Cardiac fibroblast (primary cell): ENCODE data around the gene RC3H2.

Experiments
- DNase-seq, 2 donors: peaks; one replicate each; pipeline versions ENCODE4 v3.0.0 to v3.0.0-alpha.2; 2010; ENCODE audit warnings: low read depth in 2 of 2
- H3K4me3 ChIP-seq, 2 donors: replicated peaks in 1 of 2; 1 replicate in 1 of 2; 2 replicates in 1 of 2; pipeline ENCODE4 v1.5.1; 2011; ENCODE audit warnings: low read depth in 2 of 2, low read length in 2 of 2, mild to moderate bottlenecking in 2 of 2, moderate library complexity in 1 of 2
- TF ChIP-seq, protein P1 (sequence below): IDR thresholded peaks from one replicate; pipeline ENCODE4 v1.5.1; 2011; ENCODE audit warnings: low read depth, mild to moderate bottlenecking, low read length, inconsistent platforms

Gene RC3H2

DNA sequence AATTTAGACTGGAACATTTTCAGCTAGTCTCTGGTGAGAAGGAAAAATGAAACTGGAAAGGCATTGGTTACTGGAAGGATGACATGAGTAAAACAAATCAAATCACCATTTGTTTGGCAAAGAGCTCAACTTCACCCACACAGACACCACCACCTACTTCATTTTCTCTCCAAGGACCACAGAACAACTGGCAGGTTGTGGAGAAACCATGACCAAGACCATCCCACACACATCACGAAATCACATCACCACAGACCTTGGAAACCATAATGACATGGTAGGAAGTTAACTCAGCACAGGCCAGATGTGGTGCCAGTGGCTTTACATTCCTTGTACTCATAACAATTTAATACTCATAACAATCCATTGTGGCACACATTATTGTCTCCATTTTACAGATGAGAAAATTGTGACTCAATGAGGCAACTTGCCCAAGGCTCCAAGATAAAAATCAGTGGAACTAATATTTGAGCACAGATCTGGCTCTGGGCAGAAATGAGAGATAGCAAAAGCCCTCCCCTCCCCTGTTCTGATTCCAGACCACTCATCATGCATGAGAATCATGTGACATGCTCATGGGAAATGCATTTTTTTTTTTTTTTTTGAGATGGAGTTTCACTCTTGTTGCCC lies 97.8 kb downstream of the RC3H2 start:
- peak in 1 of 2 donors; percentile 12 for DNase-seq
- H3K4me3 ChIP-seq = no peak overlapping the region
- TF ChIP-seq, protein P1, sequence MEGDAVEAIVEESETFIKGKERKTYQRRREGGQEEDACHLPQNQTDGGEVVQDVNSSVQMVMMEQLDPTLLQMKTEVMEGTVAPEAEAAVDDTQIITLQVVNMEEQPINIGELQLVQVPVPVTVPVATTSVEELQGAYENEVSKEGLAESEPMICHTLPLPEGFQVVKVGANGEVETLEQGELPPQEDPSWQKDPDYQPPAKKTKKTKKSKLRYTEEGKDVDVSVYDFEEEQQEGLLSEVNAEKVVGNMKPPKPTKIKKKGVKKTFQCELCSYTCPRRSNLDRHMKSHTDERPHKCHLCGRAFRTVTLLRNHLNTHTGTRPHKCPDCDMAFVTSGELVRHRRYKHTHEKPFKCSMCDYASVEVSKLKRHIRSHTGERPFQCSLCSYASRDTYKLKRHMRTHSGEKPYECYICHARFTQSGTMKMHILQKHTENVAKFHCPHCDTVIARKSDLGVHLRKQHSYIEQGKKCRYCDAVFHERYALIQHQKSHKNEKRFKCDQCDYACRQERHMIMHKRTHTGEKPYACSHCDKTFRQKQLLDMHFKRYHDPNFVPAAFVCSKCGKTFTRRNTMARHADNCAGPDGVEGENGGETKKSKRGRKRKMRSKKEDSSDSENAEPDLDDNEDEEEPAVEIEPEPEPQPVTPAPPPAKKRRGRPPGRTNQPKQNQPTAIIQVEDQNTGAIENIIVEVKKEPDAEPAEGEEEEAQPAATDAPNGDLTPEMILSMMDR = no peak

GRCh38 chr9:122806661-122807060 lies 98.5 kb downstream of the RC3H2 start:
- TF ChIP-seq, protein P1 = no peak
- no peak for DNase-seq
- H3K4me3 ChIP-seq = no peak overlapping the region

DNA sequence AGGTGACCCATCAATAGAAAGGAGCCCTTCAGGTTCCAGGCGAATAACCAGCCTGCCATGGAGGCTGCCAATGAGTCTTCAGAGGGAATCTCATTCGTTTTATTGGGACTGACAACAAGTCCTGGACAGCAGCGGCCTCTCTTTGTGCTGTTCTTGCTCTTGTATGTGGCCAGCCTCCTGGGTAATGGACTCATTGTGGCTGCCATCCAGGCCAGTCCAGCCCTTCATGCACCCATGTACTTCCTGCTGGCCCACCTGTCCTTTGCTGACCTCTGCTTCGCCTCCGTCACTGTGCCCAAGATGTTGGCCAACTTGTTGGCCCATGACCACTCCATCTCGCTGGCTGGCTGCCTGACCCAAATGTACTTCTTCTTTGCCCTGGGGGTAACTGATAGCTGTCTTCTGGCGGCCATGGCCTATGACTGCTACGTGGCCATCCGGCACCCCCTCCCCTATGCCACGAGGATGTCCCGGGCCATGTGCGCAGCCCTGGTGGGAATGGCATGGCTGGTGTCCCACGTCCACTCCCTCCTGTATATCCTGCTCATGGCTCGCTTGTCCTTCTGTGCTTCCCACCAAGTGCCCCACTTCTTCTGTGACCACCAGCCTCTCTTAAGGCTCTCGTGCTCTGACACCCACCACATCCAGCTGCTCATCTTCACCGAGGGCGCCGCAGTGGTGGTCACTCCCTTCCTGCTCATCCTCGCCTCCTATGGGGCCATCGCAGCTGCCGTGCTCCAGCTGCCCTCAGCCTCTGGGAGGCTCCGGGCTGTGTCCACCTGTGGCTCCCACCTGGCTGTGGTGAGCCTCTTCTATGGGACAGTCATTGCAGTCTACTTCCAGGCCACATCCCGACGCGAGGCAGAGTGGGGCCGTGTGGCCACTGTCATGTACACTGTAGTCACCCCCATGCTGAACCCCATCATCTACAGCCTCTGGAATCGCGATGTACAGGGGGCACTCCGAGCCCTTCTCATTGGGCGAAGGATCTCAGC lies 104.8 kb downstream of the RC3H2 start, which contains the start of gene OR1K1:
OR1K1 (plus strand) TSS at position 58 of the 995 bp plus-strand sequence; CDS start at position 58, 0 bp downstream.
- TF ChIP-seq, protein P1 = no peak
- DNase-seq = no peak
- H3K4me3 ChIP-seq = no peak within 1 kb of the TSS

- H3K4me3 ChIP-seq = no peak overlapping the region
- TF ChIP-seq, protein P1 = no peak
- DNase-seq = no peak
These were observed 107.7 kb downstream of the RC3H2 start for GRCh38 chr9:122797316-122798063.
